HFFc6 (cell line): ENCODE measurements around the gene ELK4. TPM values are rescaled to one million over a fixed set of nuclear protein-coding genes. Genes with fewer than 3 reads are reported as not detected.

Experiments
- DNase-seq: peaks from one replicate; pipeline ENCODE4 v3.0.0-alpha.2; 2018
- H3K27ac Mint-ChIP-seq: 2 replicates; pipeline ENCODE4 v1.8.0; 2020; ENCODE audit warnings: mild to moderate bottlenecking, mixed read lengths
- H3K27me3 Mint-ChIP-seq: 2 replicates; pipeline ENCODE4 v1.8.0; 2021; ENCODE audit warnings: mild to moderate bottlenecking, moderate library complexity, mixed read lengths; ENCODE audit not compliant: insufficient read depth
- H3K36me3 Mint-ChIP-seq: 2 replicates; pipeline ENCODE4 v1.8.0; 2021; ENCODE audit warnings: low read depth, mixed read lengths
- H3K4me1 Mint-ChIP-seq: 2 replicates; pipeline ENCODE4 v1.8.0; 2020; ENCODE audit warnings: low read depth, mixed read lengths
- H3K4me3 Mint-ChIP-seq: 2 replicates; pipeline ENCODE4 v1.8.0; 2020; ENCODE audit warnings: mild to moderate bottlenecking, moderate library complexity, mixed read lengths
- H3K9me3 Mint-ChIP-seq: 2 replicates; pipeline ENCODE4 v1.8.0; 2020; ENCODE audit warnings: mild to moderate bottlenecking, mixed read lengths
- total RNA-seq, 6 experiments: library from RNA; stranded (reverse); fragmentation: NEBNext Ultra II Directional; extraction: Animal tissue kit (Norgen Biotek cat#: 25700); gene quantifications; 2 replicates in 1 of 6; 3 replicates in 5 of 6; pipeline ENCODE4 v1.2.3, GENCODE V29; 2021
- TF ChIP-seq, protein P1 (sequence below): fragments of 200-600 bp; sonication (generic); IDR thresholded peaks from 2 replicates; pipeline ENCODE4 v1.5.0; 2021; ENCODE audit warnings: antibody characterized with exemption, mild to moderate bottlenecking

ELK4 gene
- total RNA-seq, 6 experiments from 2014 or later: 32.9 to 37.6 (median 35.6) TPM

- no peak for DNase-seq
- H3K27me3 Mint-ChIP-seq: peaks cover 43% of the 10 kb centered on the region
- no peaks in the 10 kb centered on the region for H3K4me1 Mint-ChIP-seq
- H3K4me3 Mint-ChIP-seq: no peak overlapping the region
- H3K36me3 Mint-ChIP-seq: no peaks in the 10 kb centered on the region
- H3K27ac Mint-ChIP-seq: no peak overlapping the region
- TF ChIP-seq, protein P1, sequence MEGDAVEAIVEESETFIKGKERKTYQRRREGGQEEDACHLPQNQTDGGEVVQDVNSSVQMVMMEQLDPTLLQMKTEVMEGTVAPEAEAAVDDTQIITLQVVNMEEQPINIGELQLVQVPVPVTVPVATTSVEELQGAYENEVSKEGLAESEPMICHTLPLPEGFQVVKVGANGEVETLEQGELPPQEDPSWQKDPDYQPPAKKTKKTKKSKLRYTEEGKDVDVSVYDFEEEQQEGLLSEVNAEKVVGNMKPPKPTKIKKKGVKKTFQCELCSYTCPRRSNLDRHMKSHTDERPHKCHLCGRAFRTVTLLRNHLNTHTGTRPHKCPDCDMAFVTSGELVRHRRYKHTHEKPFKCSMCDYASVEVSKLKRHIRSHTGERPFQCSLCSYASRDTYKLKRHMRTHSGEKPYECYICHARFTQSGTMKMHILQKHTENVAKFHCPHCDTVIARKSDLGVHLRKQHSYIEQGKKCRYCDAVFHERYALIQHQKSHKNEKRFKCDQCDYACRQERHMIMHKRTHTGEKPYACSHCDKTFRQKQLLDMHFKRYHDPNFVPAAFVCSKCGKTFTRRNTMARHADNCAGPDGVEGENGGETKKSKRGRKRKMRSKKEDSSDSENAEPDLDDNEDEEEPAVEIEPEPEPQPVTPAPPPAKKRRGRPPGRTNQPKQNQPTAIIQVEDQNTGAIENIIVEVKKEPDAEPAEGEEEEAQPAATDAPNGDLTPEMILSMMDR: no peak
- H3K9me3 Mint-ChIP-seq: no peaks in the 10 kb centered on the region
Observed at GRCh38 chr1:205570796-205571537, 60.8 kb downstream of the ELK4 start.

DNA sequence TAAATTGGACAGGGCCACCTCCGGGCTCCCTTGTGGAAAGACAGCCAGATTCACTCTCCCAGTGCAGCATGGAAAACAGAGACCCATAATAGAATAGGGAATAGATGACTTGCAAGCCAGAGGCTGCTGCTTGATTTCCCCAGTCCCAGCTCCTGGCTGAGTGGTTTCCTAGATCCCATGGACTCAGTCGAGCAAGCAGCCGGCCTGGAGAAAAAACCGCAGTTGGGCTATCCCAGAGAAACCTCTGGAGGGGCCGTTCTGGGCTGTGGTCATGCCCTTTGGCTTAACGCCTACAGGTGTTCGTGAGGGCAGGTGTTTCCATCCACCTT lies 61.7 kb downstream of the ELK4 start:
- Mint-ChIP-seq H3K4me3 (no peak overlapping the region), H3K4me1 (no peaks in the 10 kb centered on the region), H3K27me3 (peaks cover 51% of the 10 kb centered on the region), H3K9me3 (no peaks in the 10 kb centered on the region), H3K27ac (no peak overlapping the region), H3K36me3 (no peaks in the 10 kb centered on the region)
- no peak for DNase-seq
- TF ChIP-seq, protein P1: no peak

GRCh38 chr1:205569411-205570172 lies 62.2 kb downstream of the ELK4 start:
- Mint-ChIP-seq H3K9me3 (no peaks in the 10 kb centered on the region), H3K27me3 (peaks cover 52% of the 10 kb centered on the region)

DNA sequence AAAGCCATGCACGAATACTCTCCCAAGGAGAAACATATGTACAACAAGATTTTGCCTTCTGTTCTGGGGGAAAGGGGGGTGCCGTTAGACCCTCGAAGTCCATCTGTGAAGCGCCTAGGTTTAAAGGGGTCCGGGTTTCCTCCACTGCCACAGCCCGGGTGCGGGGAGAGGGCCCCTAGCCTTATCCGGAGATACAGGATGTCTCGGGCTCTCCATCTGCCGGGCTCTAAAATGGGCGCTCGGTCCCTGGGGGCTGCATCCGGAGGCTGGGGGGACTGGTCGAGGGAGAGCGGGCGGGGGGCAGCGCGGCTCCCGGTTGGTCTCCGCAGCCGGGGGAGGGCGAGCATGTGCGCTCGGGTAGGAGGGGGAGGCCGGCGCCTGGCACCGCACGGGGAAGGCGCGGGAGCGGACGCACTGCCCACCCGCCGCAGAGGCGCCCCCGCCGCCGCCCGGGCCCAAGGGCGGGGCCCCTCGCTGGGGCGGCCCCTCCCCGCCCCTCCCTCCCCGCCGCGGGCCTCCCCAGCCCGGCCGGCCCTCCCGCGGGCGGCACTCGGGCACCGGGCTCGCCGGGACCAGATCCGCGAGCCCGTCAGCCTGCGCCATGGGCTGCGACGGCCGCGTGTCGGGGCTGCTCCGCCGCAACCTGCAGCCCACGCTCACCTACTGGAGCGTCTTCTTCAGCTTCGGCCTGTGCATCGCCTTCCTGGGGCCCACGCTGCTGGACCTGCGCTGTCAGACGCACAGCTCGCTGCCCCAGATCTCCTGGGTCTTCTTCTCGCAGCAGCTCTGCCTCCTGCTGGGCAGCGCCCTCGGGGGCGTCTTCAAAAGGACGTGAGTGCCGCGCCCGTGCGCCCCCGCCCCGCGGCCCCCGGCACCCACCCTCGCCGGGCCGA lies 63.1 kb downstream of the ELK4 start:
- H3K36me3 Mint-ChIP-seq: no peaks in the 10 kb centered on the region

More at GRCh38 chr1:205569411-205570172, 62.2 kb downstream of the ELK4 start:
- Mint-ChIP-seq H3K4me3 (no peak overlapping the region), H3K27ac (no peak overlapping the region), H3K4me1 (no peaks in the 10 kb centered on the region), H3K36me3 (no peaks in the 10 kb centered on the region)
- TF ChIP-seq, protein P1: no peak
- DNase-seq: no peak

GRCh38 chr1:205568135-205568468 lies 63.7 kb downstream of the ELK4 start:
- H3K4me1 Mint-ChIP-seq: no peaks in the 10 kb centered on the region
- H3K36me3 Mint-ChIP-seq: no peaks in the 10 kb centered on the region
- DNase-seq: no peak
- TF ChIP-seq, protein P1: no peak
- H3K4me3 Mint-ChIP-seq: no peak overlapping the region
- no peak overlapping the region for H3K27ac Mint-ChIP-seq
- H3K27me3 Mint-ChIP-seq: peaks cover 52% of the 10 kb centered on the region
- no peaks in the 10 kb centered on the region for H3K9me3 Mint-ChIP-seq

More for the DNA sequence above, 63.1 kb downstream of the ELK4 start:
- TF ChIP-seq, protein P1: no peak
- H3K4me1 Mint-ChIP-seq: no peaks in the 10 kb centered on the region
- H3K4me3 Mint-ChIP-seq: no peak overlapping the region
- H3K9me3 Mint-ChIP-seq: no peaks in the 10 kb centered on the region
- no peak overlapping the region for H3K27ac Mint-ChIP-seq
- H3K27me3 Mint-ChIP-seq: peaks cover 54% of the 10 kb centered on the region
- no peak for DNase-seq
